Measurements from ENCODE around the gene RAP1GDS1.

Gene RAP1GDS1

GRCh38 chr4:98289375-98289774 is 28.2 kb downstream of the RAP1GDS1 start:
- no peak overlapping the region for H3K27ac ChIP-seq
- TF ChIP-seq CTCF (IDR thresholded peaks at IDR 0.05), result no peak

GRCh38 chr4:98290511-98290910 is 29.3 kb downstream of the RAP1GDS1 start:
- no peaks in the 10 kb centered on the region for H3K9me3 ChIP-seq

More at GRCh38 chr4:98289375-98289774, 28.2 kb downstream of the RAP1GDS1 start:
- Histone ChIP-seq H3K4me3 (ENCODE audit: low read depth in 1 of 2, low read length in 1 of 2) (no peak overlapping the region), H3K9me3 (no peaks in the 10 kb centered on the region), H3K4me1 (ENCODE audit: control insufficient read depth in 1 of 2, insufficient read depth in 1 of 2, low read depth in 1 of 2, low read length in 1 of 2) (peaks cover 7 to 8% of the 10 kb centered on the region in 2 experiments), H3K27me3 (no peaks in the 10 kb centered on the region), H3K36me3 (no peaks in the 10 kb centered on the region)

GRCh38 chr4:98293104-98293887 is 32.1 kb downstream of the RAP1GDS1 start:
- Histone ChIP-seq H3K27ac (no peak overlapping the region), H3K36me3 (no peaks in the 10 kb centered on the region), H3K9me3 (no peaks in the 10 kb centered on the region), H3K27me3 (no peaks in the 10 kb centered on the region), H3K4me1 (ENCODE audit: control insufficient read depth in 1 of 2, insufficient read depth in 1 of 2, low read depth in 1 of 2, low read length in 1 of 2) (no peaks in the 10 kb centered on the region), H3K4me3 (ENCODE audit: low read depth in 1 of 2, low read length in 1 of 2) (no peak overlapping the region)
- no peak for TF ChIP-seq CTCF (IDR thresholded peaks at IDR 0.05)

More at GRCh38 chr4:98290511-98290910, 29.3 kb downstream of the RAP1GDS1 start:
- Histone ChIP-seq H3K4me3 (ENCODE audit: low read depth in 1 of 2, low read length in 1 of 2) (no peak overlapping the region), H3K4me1 (ENCODE audit: control insufficient read depth in 1 of 2, insufficient read depth in 1 of 2, low read depth in 1 of 2, low read length in 1 of 2) (peaks cover 7 to 8% of the 10 kb centered on the region in 2 experiments), H3K27me3 (no peaks in the 10 kb centered on the region), H3K36me3 (no peaks in the 10 kb centered on the region), H3K27ac (no peak overlapping the region)
- no peak for TF ChIP-seq CTCF (IDR thresholded peaks at IDR 0.05)

- no peak for TF ChIP-seq CTCF (IDR thresholded peaks at IDR 0.05)
- Histone ChIP-seq H3K27ac (no peak overlapping the region), H3K9me3 (no peaks in the 10 kb centered on the region), H3K4me3 (ENCODE audit: low read depth in 1 of 2, low read length in 1 of 2) (no peak overlapping the region), H3K4me1 (ENCODE audit: control insufficient read depth in 1 of 2, insufficient read depth in 1 of 2, low read depth in 1 of 2, low read length in 1 of 2) (no peaks in the 10 kb centered on the region), H3K36me3 (no peaks in the 10 kb centered on the region), H3K27me3 (no peaks in the 10 kb centered on the region)
Measured at GRCh38 chr4:98298022-98298421, 36.8 kb downstream of the RAP1GDS1 start.

GRCh38 chr4:98300706-98301105 is 39.5 kb downstream of the RAP1GDS1 start:
- no peaks in the 10 kb centered on the region for H3K27me3 ChIP-seq
- H3K36me3 ChIP-seq, result no peaks in the 10 kb centered on the region
- H3K4me1 ChIP-seq (ENCODE audit: control insufficient read depth in 1 of 2, insufficient read depth in 1 of 2, low read depth in 1 of 2, low read length in 1 of 2), result no peaks in the 10 kb centered on the region
- TF ChIP-seq CTCF (IDR thresholded peaks at IDR 0.05), result no peak
- no peak overlapping the region for H3K27ac ChIP-seq
- no peaks in the 10 kb centered on the region for H3K9me3 ChIP-seq
- no peak overlapping the region for H3K4me3 ChIP-seq (ENCODE audit: low read depth in 1 of 2, low read length in 1 of 2)
